SKM-1 (cell line): ENCODE measurements around the gene CCDC188.

ENCODE experiments used
- DNase-seq: peaks from one replicate; lab custom pipeline; 2025; ENCODE audit not compliant: unreplicated experiment; lab: John Stamatoyannopoulos, UW

The CCDC188 gene

GRCh38 chr22:20135806-20136602, 14.9 kb downstream of the CCDC188 start:
- no peak for DNase-seq

GRCh38 chr22:20135265-20135664, 15.6 kb downstream of the CCDC188 start:
- DNase-seq: no peak

DNA sequence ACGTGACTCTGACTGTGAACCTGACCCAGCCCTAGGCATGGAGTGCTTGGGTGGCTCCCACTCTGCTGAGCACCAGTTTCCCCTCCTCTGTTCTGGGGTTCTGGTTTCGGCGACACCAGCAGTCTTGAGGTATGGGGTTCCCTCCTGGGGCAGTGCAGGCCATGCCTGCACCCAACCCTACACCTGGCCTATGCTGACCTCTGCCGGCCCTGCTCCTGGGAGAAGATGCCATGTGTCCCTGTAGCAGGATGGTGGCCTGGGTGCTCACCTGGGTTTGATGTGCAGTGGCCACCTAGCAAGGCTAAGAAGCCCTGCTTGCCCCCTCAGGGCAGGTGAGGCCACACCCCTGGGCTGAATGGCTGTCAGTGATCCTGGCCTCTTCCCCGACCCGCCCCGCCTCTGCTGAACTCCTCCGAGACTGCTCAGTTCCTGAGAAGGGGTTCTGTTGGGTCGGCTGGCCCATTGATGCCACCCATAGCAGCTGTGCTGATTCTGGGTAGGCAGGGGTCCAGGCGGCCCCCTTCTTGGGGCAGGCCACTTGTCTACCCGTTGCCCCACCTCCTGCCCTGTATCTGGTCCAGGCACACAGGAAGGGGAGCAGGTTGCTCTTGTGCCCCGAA, 16.8 kb downstream of the CCDC188 start:
- no peak for DNase-seq

- DNase-seq: no peak
Measured at GRCh38 chr22:20132686-20133246, 18.1 kb downstream of the CCDC188 start.

GRCh38 chr22:20131859-20132685, 18.8 kb downstream of the CCDC188 start:
- DNase-seq: no peak

- DNase-seq: no peak
Measured at GRCh38 chr22:20131597-20131858, 19.3 kb downstream of the CCDC188 start, which contains the start of gene ZDHHC8. ZDHHC8 (plus strand) TSS chr22:20131804; CDS start chr22:20131948, 144 bp downstream.

GRCh38 chr22:20130731-20131596, 19.9 kb downstream of the CCDC188 start:
- no peak for DNase-seq

DNA sequence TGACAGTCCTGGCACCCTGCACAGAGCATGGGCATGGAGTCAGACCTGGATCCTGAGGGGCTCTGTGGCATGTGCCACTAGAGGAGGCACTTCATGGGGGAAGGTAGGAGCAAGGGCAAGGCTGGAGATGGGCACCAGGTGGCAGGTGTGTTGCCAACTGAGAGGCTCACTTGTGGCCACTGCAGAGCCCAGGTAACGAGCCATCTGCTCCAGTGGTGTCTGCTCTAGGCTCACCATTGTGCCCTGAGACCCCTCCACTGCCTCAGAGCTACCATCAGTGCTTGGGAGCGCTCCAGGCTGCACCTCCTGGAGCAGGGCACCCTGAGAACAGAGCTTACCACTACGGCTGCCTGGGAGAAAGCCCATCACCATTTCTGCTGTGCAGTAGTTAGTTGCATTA, 20.5 kb downstream of the CCDC188 start:
- DNase-seq: no peak

DNA sequence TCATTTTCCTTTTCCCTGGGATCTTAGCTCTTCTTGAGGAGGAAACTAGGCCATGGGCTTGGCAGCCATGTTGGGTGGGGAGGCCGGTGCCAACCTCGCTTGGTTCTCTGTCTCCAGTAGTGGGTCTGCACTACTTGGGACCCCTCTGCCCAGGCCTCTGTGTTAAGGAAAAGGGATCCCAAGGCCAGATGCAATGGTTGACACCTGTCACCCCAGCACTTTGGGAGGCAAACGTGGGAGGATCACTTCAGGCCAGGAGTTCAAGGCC, 21.2 kb downstream of the CCDC188 start:
- DNase-seq: no peak

DNA sequence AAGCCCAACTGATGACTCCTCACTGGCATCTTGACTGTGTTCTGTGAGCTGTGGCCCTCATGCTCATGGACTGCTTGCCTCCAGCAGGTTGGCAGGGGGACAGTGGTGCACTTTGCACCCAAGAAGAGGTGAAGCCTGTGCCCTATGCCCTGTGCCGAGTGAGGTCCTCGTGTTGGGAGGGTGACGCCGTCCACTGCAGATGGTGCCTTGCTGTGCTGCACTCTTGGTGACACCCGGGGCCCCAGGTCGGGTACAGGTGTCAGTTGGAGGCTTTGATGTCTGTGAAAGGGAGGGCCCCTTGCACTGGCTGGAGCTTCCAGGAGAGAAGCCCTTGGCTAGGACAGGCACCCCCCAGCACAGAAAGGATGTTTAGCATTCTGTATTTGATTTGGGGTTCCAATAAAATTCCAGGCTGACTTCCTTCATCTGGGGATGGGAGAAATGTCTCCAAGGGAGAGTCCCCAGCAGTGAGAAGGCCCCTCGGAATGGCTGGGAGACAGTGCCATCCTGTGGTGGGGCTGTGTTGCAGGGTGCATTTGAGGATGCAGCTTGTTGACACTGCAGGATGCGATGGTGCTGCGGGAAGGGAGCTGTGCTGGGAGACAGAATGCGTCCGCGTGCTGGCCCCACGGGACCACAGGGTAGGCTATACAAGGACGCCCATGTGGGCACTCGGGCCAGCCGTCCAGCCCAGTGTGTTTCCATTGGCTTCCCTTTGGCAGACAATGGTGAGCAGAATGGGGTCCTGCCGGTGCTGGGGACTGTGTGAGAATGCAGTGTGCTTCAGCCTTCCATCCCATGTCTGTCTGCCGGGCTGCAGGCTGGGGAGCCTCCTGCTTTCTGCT, 21.7 kb downstream of the CCDC188 start:
- DNase-seq: no peak

GRCh38 chr22:20128619-20128901, 22.3 kb downstream of the CCDC188 start:
- DNase-seq: no peak

DNA sequence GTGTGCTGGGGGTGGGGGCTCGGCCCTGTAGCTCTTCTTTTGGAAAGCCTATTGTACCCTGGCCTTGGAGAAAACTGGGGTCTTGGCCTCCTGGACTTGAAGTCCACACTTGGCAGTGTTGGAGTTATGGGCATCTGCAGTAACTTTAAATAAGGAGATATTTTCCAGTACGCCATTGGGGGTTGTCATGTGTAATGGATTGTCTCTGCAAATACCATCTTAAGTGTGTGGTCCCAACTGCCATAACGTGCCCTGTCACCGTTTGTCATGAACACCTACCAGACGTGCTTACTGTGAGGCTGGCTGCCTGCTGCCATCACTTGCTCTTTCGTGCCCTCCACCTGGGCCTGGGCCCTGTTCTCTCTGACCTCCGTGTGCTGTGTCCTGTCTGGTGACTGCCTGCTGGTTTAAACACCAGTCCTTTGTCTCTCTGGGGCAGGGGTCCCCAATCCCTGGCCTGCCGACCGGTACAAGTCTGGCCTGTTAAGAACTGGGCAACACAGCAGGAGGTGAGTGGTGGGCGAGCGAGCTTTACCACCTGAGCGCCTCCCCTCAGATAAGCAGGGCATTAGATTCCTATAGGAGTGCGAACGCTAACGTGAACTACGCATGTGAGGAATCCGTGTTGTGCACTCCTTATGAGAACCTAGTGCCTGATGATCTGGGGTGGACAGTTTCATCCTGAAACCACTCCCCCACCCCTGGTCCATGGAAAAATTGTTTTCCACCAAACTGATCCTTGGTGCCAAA, 22.8 kb downstream of the CCDC188 start:
- DNase-seq: no peak

DNA sequence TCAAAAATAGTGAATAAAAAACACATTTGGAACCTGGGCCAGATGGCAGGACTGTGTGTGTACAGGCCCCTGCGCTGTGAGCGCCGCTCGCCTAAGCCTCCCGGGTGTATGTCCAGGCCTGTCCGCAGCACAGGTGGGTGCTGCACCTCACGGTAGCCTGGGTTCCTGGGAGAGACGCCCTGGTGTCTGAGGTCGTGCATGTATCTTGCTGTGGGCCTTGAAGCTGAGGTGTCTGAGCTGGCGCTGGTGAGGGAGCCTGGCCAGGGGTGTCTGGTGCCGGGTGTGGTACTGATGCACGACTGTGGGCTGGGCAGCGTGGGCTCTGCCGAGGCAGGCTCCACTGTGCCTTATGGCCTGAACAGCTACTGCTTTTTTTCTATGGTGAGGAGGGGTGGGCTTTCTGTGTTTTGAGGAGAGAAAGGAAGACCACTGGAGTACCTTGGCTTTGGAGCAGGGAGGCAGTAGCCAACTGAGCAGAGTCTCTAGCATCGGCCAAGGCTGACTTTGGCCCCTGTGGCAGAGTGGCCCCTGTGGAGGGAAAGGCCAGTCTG, 23.5 kb downstream of the CCDC188 start:
- DNase-seq: no peak

- DNase-seq: no peak
Measured at GRCh38 chr22:20126284-20127029, 24.4 kb downstream of the CCDC188 start.

DNA sequence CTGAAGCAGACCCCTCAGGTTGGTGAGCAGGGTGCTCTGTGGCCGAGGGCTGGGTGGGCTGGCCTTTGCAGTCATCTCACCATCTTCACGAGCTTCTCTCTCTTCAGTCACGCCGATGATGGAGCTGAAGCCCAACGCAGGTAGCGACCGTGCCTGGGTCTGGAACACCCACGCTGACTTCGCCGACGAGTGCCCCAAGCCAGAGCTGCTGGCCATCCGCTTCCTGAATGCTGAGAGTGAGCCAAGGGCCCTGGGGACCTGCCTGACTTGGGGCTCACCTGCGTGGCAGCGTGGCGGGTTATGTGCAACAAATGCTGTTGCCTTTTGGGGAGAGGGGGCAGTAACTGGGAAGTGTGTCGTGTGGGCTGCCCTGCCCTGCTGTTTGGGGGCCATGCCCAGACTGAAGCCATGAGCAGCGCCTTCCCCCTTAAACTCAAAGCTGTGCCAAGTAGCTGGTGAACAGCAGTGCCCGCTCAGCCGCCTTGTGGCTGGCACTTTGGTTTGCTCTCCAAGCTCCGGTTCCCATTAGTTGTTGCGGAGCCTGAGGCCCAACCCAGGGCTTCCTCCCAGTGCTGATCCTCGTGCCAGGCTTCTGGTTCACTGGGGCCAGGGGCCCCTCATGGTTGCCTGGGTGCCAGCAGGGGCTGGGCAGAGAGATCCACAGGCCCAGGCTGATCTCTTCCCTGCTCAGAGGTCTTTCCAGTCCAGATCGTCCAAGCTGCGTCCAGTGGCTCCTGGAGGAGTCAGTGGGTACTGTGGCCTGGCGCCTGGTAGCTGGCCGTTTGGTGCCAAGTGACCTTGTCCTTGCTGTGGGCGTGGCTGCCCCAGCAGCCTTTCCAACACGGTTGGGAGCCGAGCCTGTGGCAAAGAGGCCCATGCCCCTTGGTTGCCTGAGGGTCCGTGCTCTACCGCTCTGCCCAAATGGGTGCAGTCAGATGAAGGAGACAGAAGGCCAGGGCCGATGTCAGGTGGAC, 25.4 kb downstream of the CCDC188 start:
- DNase-seq: no peak

DNA sequence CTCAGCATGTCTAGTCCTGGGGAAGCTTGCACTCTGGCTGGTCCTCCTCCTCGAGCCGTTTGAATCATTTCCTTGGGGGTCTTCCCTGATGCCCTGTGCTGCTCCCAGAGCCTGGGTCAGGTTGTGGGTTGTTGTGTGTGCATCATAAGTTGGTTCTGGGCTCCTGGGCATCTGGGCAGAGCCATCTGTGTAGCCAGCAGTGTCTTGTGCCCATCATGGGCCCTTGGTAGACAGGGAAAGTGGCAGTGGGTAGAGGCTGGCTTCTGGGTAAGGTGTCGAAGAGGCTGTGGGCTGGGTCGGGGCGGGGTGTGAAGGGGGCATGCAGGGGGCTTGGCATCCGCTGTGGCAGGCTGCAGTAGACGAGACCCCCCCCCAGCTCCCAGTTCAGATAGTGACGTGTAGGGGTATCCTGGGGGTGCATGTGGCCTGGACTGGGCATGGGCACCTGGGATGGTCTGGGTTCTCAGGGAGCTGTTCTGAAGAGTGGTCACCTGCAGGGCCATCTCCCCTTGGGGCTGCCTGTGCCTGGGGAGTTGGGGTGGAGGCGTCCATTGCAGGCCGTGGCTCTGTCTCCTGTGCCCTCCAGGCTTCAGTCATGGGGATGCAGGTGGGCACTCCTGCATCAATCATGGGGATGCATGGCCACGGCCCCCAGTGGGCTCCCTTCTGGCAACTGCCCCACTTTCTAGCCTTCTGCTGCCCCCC, 26.6 kb downstream of the CCDC188 start:
- no peak for DNase-seq
